IPS-NIHi11 (cell line): ENCODE data around the gene SPHK2.
"Not testable (repeated sequence)": the region's sequence is repeated elsewhere in the genome, so short reads cannot be mapped to it uniquely, and the experiment has no call there.

Source experiments
- DNase-seq: peaks from one replicate; pipeline ENCODE4 v3.0.0; 2012; ENCODE audit warnings: mixed read lengths, low spot score

The SPHK2 gene

DNA sequence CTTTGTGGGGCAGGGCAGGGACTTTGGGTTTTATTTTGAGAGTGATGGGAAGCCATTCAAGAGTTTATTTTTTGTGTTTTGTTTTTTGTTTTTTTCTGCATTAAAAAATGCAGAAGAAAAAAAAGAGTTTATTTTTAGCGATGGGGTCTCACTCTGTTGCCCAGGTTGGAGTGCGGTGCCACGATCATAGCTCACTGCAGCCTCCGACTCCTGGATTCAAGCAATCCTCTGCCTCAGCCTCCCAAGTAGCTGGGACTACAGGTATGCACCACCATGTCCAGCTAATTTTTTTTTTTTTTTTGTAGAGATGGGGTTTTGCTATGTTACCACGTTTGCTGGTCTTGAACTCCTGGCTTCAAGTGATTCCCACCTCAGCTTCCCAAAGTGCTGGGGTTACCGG is 39.2 kb downstream of the SPHK2 start:
- no peak for DNase-seq

- peak; percentile 44 for DNase-seq
Measured at GRCh38 chr19:48659768-48660167, 40.5 kb downstream of the SPHK2 start.

DNA sequence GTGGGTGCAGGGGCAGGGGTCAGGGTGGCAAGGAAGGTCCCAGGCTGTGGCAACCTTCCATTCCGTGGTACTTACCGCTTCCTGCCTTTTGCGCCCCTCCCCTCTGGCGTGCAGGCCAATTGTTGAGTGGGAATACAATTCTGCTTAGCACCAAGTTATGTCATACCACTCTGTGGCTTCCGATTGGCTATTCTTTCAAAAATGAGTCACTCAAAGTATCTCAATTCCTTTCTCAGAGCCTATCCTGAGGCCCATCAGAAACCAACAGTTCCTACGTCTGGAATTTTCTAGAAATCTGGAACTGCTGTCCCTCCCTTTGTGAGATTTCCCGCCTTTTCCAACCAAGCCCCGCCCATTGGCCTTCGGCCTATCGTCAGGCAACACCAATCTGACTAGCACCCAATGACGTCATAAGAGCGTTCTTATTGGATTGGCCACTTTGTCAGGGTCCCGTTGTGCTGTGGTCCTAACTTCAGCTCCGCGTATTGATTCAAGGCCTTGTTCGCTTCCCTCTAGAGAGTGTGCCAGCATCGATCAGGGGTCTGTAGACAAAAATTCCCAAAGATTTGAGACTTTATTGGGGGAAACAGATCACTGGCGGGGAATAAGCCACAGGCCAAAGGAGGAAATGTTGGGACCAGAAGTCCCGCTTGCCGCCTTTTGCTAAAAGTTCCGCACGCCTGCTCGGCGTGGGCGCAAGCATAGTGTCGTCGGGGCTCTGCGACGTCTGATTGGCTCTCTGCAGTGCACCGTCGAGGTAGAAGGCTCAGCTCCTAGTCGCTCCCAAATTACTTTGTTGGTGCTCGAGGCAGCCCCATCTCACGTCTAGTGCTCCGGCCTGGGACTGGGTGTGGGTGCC is 41.8 kb downstream of the SPHK2 start:
- peak; percentile 94 for DNase-seq

GRCh38 chr19:48661711-48662090 is 42.4 kb downstream of the SPHK2 start:
- peak; percentile 19 for DNase-seq

DNA sequence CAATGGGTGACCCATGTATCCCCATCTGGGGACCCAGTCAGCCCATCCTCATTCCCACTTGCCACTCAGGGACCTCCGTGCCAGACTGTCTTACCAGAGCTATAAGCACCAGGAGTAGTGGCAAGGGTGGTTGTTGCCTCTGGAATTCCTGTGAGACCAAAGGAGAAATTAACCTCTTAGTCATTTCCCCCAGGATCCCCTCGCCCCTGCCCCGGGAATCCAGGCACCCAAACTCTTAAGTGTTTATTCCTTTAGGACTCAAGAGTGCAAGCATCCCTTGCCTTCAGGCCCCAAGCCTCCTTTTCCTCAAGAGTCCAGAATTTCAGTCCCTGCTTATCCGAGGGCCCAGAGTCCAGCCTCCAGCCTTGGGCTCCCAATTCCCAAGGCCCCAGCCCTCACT is 44.4 kb downstream of the SPHK2 start:
- DNase-seq = peak; percentile 8

DNA sequence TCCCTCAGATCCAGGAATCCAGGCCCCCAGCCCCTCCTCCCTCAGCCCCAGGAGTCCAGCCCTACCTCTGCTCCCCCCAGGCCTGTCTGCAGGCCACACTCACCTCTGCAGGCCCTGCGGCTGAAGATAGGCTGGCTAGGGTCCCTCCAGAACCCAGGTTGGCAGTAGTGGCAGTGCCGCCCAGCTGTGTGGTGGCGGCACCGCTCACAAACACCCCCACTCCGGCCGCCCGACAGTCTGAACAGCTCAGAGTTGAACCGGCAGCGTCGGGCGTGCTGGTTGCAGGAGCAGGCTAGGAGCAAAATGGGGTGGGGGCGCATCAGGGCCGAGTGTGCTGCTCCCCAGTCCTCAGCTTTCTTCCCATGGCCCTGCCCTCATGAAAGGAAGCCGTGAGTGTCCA is 45.2 kb downstream of the SPHK2 start:
- peak; percentile 6 for DNase-seq

- no peak for DNase-seq
Measured at GRCh38 chr19:48665786-48666185, 46.5 kb downstream of the SPHK2 start.

- DNase-seq = no peak
Measured at GRCh38 chr19:48668332-48668731, 49.0 kb downstream of the SPHK2 start.

GRCh38 chr19:48668761-48669160 is 49.5 kb downstream of the SPHK2 start:
- no peak for DNase-seq

GRCh38 chr19:48669903-48670668 is 50.8 kb downstream of the SPHK2 start:
- no peak for DNase-seq

- no peak for DNase-seq
Measured at GRCh38 chr19:48670699-48671445, 51.6 kb downstream of the SPHK2 start.

- no peak for DNase-seq
Measured at GRCh38 chr19:48671446-48671995, 52.2 kb downstream of the SPHK2 start.

- no peak for DNase-seq
Measured at GRCh38 chr19:48672994-48673393, 53.7 kb downstream of the SPHK2 start, which contains the start of gene NTN5. Gene NTN5, minus strand, starts transcription at chr19:48673017. Its CDS starts 2,031 bp downstream, at chr19:48670986.

DNA sequence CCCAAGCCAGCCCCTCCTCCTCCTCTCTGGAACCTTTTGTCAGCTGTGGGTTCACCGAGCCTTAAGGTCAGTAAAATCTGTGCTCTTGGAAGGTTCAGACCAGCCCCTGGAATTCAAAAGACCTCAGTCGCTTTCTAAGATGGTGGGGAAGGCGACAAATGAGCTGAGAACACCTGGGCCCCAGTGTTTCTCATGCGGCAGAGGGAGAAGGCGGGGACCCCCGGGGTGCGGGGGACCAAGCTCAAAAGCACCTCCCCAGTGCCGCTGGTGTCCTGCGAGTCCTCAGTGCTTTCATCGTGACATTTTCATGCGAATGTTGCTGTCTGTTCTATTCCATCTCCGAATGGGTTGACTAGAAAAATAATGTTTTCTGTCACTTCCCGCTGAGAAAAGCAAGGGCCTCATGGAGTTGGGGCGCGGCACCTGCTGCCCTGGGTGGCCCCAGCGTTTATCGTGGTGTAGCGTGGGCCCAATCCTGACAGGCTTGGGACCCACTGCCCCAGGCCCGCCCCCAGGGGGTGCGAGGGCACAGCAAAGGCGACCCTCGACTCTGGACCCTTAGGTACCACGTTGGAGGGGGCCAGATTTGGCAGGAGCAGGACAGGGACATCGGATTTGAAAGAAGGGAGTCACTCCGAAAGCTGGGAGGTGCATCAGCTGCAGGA is 54.3 kb downstream of the SPHK2 start:
- no peak for DNase-seq

DNA sequence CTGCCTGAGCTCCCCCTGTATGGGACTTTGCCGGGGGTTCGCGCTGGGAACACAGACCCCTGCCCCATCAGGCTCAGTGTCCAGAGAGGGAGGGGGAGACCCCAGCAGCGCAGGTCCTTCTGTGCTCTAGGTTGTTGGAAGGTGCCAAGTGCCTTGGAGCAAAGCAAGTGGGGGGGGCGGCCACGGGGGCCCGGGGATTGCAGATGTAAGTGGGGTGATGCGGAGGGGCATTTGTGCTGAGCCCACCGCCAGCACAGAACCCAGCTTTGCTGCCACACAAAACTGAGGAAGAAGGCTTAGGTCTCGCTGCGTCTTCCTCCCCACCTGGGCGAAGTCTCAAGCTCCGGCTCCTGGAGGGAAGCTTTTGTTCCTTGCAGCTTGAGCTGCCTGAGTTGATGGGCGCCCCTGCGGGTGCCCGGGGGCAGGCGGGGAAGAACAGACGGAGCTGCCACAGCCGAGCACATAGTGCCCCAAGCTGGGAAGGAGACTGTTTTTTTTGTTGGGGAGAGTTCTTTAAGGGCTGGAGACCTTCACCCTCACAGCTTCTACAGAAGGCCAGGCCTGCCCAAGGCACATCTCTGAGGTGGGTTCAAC is 55.0 kb downstream of the SPHK2 start:
- DNase-seq = no peak

GRCh38 chr19:48674921-48675824 is 55.9 kb downstream of the SPHK2 start:
- DNase-seq = peak; percentile 97

DNA sequence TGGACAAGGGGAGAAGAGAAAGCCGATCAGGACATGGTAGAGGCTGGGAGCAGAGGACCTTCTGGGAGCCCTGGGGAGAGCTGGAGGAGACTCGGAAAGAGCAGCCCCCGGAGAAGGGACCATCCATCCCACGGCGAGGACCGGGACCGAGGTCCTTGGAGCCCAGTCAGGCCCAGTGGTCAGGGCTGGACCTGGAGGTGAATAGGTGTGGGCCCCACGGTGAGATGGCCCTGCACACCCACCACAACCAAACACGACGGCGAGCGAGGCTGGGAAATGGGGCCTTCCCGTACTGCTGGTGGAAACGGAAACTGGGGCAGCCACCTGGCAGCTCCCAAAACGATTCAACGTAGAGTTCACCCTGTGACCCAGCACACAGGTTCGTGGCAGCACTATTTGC is 57.2 kb downstream of the SPHK2 start:
- DNase-seq = no peak

DNA sequence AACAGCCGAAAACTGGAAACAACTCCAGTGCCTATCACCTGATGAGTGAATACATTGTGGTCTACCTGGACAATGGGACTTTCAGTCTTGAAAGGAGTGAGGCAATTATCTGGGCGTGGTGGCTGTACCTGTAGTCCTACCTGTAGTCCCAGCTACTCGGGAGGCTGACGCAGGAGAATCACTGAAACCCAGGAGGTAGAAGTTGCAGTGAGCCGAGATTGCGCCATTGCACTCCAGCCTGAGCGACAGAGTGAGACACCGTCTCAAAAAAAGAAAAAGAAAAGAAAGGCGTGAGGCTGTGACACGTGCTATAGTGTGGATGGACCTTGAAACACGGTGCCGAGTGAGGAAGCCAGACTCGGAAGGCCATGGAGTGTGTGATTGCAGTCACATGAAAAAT is 57.6 kb downstream of the SPHK2 start:
- DNase-seq = no peak

DNA sequence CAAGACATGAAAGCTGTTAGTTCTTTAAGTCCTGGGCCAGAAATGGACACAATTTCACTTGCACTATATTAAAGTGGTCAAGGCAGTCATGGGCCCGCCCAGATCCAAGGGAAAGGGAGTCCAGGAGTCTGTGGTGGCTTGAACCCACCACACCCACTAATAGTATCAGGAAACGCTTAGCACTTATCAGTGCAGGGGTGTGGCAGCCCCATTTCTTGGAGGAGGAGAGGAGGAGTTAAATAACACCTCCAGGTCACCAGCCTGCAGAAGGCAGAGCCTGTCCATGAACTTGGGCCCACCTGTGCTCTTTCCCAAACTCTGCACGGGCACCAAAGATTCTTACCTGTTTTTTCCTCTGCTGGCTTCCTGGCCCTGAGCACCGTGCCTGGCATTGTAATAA is 58.9 kb downstream of the SPHK2 start:
- DNase-seq = no peak

DNA sequence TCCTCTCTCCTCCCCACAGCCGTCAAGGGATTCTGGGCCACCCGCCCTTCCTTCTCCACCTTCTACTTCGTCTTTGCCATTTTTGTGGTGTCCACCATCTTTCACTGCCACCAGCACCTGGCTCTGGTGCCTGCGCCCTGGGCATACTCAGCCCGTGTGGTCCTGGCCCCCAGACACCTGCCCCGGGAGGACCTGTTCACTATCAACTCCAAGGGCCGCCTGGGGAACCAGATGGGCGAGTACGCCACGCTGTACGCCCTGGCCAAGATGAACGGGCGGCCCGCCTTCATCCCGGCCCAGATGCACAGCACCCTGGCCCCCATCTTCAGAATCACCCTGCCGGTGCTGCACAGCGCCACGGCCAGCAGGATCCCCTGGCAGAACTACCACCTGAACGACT is 60.7 kb downstream of the SPHK2 start:
- DNase-seq = not testable (repeated sequence)
